LNCaP clone FGC (cell line): ENCODE data around the gene CPEB2.

Source experiments
- DNase-seq: peaks from one replicate; pipeline ENCODE4 v3.0.0-alpha.2; 2011; ENCODE audit warnings: low read depth
- H3K4me3 ChIP-seq: 2 replicates; pipeline ENCODE4 v1.5.1; 2011; ENCODE audit warnings: mild to moderate bottlenecking, low read depth, low read length, control low read depth
- CTCF ChIP-seq: IDR thresholded peaks from 2 replicates; pipeline ENCODE4 v1.5.1; 2012; ENCODE audit warnings: mild to moderate bottlenecking; ENCODE audit not compliant: control insufficient read depth, insufficient read depth; ENCODE audit errors: extremely low read depth

Gene CPEB2

GRCh38 chr4:15088394-15089035 lies 86.2 kb downstream of the CPEB2 start:
- no peak overlapping the region for H3K4me3 ChIP-seq
- TF ChIP-seq CTCF = no peak

GRCh38 chr4:15089979-15090378 lies 87.7 kb downstream of the CPEB2 start:
- no peak overlapping the region for H3K4me3 ChIP-seq
- DNase-seq = no peak
- no peak for TF ChIP-seq CTCF

More at GRCh38 chr4:15088394-15089035, 86.2 kb downstream of the CPEB2 start:
- DNase-seq = no peak

- no peak for DNase-seq
- no peak for TF ChIP-seq CTCF
Measured at GRCh38 chr4:15100380-15100779, 98.1 kb downstream of the CPEB2 start.

GRCh38 chr4:15100994-15101695 lies 98.9 kb downstream of the CPEB2 start:
- no peak for TF ChIP-seq CTCF
- H3K4me3 ChIP-seq = no peak overlapping the region
- no peak for DNase-seq

More at GRCh38 chr4:15100380-15100779, 98.1 kb downstream of the CPEB2 start:
- H3K4me3 ChIP-seq = no peak overlapping the region

GRCh38 chr4:15104825-15105224 lies 102.5 kb downstream of the CPEB2 start:
- no peak for DNase-seq
- H3K4me3 ChIP-seq = no peak overlapping the region
- no peak for TF ChIP-seq CTCF

GRCh38 chr4:15106399-15106798 lies 104.1 kb downstream of the CPEB2 start:
- DNase-seq = no peak
- H3K4me3 ChIP-seq = no peak overlapping the region
- TF ChIP-seq CTCF = no peak

- TF ChIP-seq CTCF = no peak
- no peak for DNase-seq
- H3K4me3 ChIP-seq = no peak overlapping the region
Measured at GRCh38 chr4:15109600-15109999, 107.3 kb downstream of the CPEB2 start.
